Stimulated activated CD8-positive, alpha-beta memory T cell treated with anti-CD3 and anti-CD28 coated beads, Interleukin-12 subunit alpha, Interleukin-12 subunit beta, amount 100 ng/mL, for 24 hours (primary cell): ENCODE results near the gene COL9A2.
"Not testable (repeated sequence)": the region's sequence is repeated elsewhere in the genome, so short reads cannot be mapped to it uniquely, and the experiment has no call there.

Experiments used
- DNase-seq: peaks from one replicate; pipeline ENCODE4 v3.0.0-alpha.2; 2020; ENCODE audit errors: extremely low read depth

Gene COL9A2

GRCh38 chr1:40316595-40317393, at the start of gene COL9A2:
Gene COL9A2 (minus strand): TSS chr1:40317286. CDS start chr1:40317197, 89 bp downstream.
- DNase-seq = peak; percentile 20

GRCh38 chr1:40363721-40364120, 46.6 kb upstream of the COL9A2 start:
- DNase-seq = no peak

GRCh38 chr1:40362699-40363098, 45.6 kb upstream of the COL9A2 start:
- no peak for DNase-seq

DNA sequence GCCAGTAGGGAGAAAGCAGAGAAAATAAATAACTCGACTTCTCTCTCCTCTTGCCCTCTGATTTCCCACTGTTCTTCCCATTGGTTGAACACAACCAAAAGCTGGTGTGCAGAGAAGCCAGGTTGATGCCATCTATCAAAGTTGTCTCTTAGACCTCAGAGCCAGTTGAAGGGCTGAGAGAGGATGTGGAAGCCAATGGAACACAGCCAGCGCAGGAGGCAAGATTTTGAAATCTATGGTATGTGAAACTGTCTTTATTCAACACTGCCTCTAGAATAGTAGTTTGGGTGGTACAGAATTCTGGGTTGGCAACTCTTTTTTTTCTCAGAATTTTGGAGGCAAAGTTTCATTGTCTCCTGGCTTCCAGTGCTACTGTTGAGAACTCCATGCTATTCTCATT, 45.1 kb upstream of the COL9A2 start:
- DNase-seq = no peak

GRCh38 chr1:40361637-40362036, 44.6 kb upstream of the COL9A2 start:
- no peak for DNase-seq

DNA sequence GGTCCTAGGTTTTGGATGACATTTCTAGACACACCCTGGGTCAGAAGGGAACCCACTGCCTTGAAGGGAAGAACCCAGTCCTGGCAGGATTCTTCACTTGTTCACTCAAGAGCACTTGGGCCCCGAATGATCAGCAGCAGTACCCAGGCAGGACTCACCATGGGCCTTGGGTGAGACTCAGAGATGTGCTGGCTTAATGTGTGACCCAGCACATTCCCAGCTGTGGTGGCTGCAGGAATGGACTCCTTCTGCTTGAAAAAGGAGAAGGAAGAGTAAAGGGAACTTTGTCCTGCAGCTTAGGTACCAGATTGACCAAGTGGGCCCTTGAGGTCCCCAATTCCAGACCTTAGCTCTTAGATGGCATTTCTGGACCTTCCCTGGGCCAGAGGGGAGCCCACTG, 44.1 kb upstream of the COL9A2 start:
- no peak for DNase-seq

- no peak for DNase-seq
Measured at GRCh38 chr1:40360631-40361030, 43.5 kb upstream of the COL9A2 start.

GRCh38 chr1:40357625-40358024, 40.5 kb upstream of the COL9A2 start:
- no peak for DNase-seq

DNA sequence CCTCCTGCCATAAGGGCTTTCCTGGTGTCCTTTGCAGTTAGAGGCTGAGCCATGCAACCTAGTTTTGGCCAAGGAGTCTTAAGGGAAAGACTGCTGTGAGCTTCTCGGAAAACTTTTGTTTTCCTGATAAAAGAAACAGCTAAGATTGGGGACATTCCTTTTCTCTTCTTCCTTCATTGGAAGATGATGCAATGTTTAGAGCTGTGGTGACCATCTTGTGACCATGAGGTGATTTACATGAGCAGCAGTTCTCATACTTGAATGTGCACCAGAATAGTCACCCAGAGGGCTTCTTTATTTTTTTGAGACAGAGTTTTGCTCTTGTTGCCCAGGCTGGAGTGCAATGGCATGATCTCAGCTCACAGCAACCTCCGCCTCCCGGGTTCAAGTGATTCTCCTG, 36.0 kb upstream of the COL9A2 start:
- no peak for DNase-seq

- DNase-seq = no peak
Measured at GRCh38 chr1:40352126-40352525, 35.0 kb upstream of the COL9A2 start.

DNA sequence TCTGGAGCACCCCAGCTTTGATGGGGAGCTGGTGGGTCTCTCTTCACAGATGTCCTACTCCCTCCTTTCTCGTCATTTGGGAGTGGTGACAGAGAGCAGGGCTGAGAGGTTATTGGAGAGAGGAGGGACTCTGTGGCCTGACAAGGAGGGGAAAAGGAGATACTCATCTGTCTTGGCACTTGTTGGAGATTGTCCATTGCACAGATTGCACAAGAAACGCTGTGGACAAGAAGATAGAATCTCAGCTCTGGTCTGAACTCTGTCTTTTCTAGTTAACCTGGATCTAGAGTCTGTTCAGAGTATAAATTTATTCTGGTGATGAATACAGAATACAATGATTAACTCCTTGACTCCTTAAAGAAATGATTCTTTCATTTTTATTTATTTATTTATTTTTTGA, 34.0 kb upstream of the COL9A2 start:
- no peak for DNase-seq

GRCh38 chr1:40350391-40350790, 33.3 kb upstream of the COL9A2 start:
- no peak for DNase-seq

- no peak for DNase-seq
Measured at GRCh38 chr1:40344597-40344996, 27.5 kb upstream of the COL9A2 start.

DNA sequence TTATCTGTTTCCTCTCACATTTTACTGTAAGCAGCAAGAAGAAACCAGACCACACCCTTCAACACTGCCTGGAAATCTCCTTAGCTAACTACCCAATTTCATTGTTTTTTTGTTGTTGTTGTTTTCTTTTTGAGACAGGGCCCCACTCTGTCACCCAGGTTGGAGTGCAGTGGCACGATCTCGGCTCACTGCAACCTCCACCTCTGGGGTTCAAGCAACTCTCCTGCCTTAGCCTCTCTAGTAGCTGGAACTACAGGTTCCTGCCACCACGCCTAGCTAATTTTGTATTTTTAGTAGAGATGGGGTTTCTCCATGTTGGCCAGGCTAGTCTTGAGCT, 25.3 kb upstream of the COL9A2 start:
- not testable (repeated sequence) for DNase-seq

DNA sequence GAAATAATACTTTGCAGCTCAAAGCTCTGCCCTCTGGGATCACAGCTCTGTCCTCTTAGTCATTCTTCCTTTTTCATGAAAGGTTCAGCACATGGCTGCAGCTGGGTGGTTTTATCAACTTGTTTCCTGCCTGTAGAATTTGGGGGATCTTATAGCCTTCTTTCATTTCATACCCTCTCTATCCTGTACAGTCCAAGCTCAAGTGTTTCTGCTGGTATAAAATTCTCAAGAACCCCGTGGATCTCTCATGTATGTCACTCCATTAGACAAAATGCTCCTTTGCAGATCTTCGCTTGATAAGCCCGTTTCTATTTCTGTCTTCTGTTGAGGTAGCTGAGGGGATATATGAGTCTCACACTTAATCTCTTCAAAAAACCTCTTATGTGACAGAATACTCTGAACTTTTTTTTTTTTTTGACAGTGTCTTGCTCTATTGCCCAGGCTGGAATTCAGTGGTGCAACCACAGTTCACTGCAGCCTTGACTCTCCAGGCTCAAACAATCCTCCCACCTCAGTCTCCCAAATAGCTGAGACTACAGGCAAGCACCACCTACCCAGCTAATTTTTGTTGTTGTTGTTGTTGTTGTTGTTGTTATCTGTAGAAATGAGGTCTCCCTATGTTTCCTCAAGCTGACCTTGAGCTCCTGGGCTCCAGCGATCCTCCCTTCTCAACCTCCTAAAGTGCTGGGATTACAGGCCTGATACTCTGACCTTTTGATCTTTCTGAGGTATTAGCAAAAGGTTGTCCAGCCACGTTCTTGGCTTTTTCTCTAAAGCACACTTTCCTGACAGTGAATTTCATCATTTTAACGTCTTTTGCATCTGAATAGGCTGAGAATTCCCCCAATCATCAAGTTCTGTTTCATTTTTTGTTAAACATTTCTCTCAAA, 24.6 kb upstream of the COL9A2 start:
- no peak for DNase-seq

DNA sequence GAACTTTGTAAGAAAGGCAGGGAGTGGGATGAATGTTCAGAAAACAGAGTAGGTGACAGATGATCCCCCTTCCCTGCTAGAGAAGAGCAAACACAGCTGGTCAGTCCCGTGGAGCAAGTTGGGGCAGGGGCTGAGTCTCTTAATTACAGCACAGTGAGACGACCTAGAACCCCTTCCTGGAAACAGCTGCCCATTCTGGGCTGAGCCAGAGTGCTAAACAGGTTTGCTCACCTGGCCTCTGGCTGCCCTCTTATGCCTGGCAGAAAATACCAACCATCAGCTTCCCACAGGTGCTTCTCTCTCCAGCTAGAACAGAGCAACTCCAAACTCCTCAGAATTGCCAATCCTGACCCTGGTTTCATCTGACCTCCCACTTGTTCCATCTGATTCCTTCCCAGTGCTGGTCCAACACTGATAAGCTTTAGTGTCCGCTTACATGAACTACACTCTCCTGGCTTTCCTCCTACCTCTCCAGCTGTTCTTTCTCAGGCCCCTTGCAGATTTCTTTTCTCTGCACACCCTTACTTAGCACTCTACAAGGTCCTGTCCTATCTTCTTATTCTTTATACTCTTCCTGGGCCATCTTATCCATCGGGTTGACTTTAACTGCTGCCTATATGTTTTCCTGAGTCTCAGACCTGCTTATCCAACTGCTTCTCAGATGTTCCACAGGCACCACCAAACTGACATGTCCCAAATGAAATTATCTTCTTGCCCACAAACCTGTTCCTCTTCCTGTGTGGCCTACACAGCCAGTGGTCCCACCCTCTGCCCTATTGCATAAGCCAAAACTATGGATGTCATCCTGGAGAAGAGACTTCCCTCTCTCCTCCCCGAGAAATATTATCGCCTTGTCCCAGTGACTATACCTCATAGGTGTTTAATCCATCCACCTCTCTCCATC, 22.6 kb upstream of the COL9A2 start:
- no peak for DNase-seq

DNA sequence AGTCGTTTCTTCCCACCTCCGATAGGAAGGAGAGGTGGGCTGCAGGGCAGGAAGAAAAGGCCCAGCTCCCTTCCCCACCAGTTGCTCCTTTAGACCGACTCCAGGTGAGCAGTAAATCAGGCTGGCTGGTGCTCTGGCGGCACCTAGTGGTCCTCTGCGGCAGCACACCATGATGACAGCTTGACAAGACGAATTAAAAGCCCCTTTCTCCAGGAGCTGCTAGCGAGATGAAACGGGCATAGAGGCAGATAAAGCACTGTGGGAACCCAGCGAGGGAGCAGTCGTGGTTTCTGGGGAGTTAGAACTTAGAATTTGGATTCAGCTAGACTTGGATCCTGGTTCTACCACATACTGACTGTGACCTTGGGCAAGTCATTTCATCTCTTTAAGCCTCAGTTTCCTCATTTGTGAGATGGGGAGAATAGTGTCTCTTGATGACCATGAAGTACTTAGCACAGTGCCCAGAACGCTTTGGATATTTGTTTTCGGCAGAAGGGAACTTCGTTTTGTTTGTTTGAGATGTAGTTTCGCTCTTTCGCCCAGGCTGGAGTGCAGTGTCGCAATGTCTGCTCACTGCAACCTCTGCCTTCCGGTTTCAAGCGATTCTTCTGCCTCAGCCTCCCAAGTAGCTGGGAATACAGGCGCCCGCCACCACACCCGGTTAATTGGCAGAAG, 21.8 kb upstream of the COL9A2 start:
- DNase-seq = peak; percentile 47

DNA sequence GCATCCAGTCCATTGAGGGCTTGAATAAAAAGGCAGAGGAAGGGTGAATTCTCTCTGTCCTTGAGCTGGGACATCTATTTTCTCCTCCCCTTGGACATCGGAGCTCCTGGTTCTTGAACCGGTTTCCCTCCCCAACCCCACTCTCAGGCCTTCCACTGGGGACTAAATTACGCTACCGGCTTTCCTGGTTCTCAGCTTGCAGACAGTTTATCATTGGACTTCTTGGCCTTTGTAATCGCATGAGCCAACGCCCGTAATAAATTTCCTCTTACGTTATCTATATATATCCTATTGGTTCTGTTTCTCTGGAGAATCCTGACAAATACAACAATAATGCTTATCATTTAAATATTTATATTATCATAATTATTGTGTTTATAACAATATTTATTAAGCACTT, 20.4 kb upstream of the COL9A2 start:
- no peak for DNase-seq

DNA sequence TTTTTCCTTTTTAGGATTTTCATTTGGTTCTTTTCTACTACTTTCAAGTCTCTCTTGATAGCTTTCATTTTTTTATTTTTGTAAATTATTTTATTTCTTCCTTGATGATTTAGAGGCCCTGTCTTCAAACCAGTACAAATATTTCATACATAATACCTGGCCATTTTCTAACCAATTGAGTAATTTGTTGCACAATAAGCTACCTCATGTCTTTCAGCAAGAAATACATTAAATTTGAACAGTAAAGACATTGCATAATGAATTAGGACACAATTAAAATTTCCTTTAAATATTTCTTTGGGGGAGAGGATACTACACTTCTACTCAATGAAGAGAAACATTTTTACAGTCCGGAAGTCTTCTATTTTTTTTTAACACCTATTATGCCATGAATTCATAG, 15.6 kb upstream of the COL9A2 start:
- DNase-seq = no peak

GRCh38 chr1:40331403-40331802, 14.3 kb upstream of the COL9A2 start:
- not testable (repeated sequence) for DNase-seq

DNA sequence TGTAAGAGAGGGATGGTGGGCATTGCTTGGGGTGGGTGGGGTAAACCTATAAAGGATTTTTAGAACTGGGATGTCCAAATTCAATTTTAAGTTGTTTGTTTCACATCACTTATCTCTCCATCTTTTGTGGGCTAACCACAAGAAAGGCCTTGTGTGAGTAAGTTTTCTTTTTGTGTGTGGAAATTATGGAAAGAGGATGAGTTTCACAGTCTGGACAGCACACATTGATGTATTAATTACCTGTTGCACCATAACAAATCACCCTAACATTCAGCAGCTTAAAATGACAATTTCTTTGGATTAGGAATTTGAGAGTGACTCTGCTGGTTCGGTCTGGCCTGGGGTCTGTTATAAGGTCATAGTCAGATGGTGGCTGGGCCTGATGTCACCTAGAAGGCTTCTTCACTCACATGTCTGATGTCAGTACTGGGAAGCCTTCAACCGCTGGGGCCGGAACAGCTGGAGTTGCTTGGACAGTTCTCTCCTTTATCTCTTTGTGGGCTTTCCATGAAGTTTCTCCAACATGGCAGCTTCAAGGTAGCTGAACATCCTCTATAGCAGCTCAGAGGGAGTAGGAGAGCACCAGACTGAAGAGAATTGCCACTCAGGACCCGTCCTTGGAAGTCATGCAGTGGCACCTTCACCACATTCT, 2.0 kb upstream of the COL9A2 start:
- DNase-seq = no peak
